ENCODE data around the gene C20orf202. TPM values are rescaled to one million over a fixed set of nuclear protein-coding genes. Genes with fewer than 3 reads are reported as not detected.
A peak's percentile ranks its signal among the peaks of the same experiment; 100 is the strongest.
"Not testable (repeated sequence)": the region's sequence is repeated elsewhere in the genome, so short reads cannot be mapped to it uniquely, and the experiment has no call there.

C20orf202 gene
- total RNA-seq, 1 experiment from 2014 or later, result not detected

GRCh38 chr20:1215386-1216170, 12.3 kb downstream of the C20orf202 start:
- Histone ChIP-seq H3K4me1 (ENCODE audit: control insufficient read depth in 1 of 2, insufficient read depth in 2 of 2, low read length in 2 of 2) (peaks cover 6 to 19% of the 10 kb centered on the region in 2 experiments; a peak in 3 of 4 replicates), H3K27me3 (ENCODE audit: insufficient read depth, low read length) (no peaks in the 10 kb centered on the region), H3K27ac (ENCODE audit: low read depth, low read length) (no peak overlapping the region), H4K20me1 (ENCODE audit: insufficient read depth) (no peaks in the 10 kb centered on the region), H3K4me2 (ENCODE audit: low read length) (peak overlapping the region; percentile 28; the same call in 1 of the 2 replicates), H3K9ac (ENCODE audit: low read length) (no peak overlapping the region), H3K9me3 (ENCODE audit: control insufficient read depth in 1 of 2, insufficient read depth in 1 of 2, low read depth in 1 of 2, low read length in 2 of 2) (no peaks in the 10 kb centered on the region), H3K9me2 (ENCODE audit: insufficient read depth) (no peaks in the 10 kb centered on the region), H3K36me3 (ENCODE audit: control insufficient read depth in 1 of 2, insufficient read depth in 2 of 2, low read length in 2 of 2) (no peaks in the 10 kb centered on the region), H3K79me2 (ENCODE audit: insufficient read depth, low read length) (no peaks in the 10 kb centered on the region), H2AFZ (ENCODE audit: low read depth, low read length, poor library complexity, severe bottlenecking) (no peak overlapping the region), H3K4me3 (replicated peaks in 1 of 2; ENCODE audit: low read depth in 1 of 2, low read length in 2 of 2) (no peak overlapping the region)
- POLR2A ChIA-PET, result no interaction called here
- TF ChIP-seq TCF7L2 (IDR thresholded peaks at IDR 0.05; ENCODE audit: borderline replicate concordance, extremely low read depth, insufficient read depth, insufficient read length) (no peak), ATF3 (IDR thresholded peaks at IDR 0.05) (no peak; the same call in 1 of the 2 replicates), MAX (IDR thresholded peaks at IDR 0.05) (no peak), POLR2AphosphoS5 (IDR thresholded peaks at IDR 0.05; ENCODE audit: low read depth, low read length) (no peak), SP1 (IDR thresholded peaks at IDR 0.05; ENCODE audit: low read depth) (no peak), JUND (IDR thresholded peaks at IDR 0.05) (no peak), RAD21 (IDR thresholded peaks at IDR 0.05; ENCODE audit: low read depth) (no peak)
- CTCF ChIA-PET, result no interaction called here
- ATAC-seq (no peak), DNase-seq (ENCODE audit: low read depth, low spot score) (no peak)
- no TSS peak for BruUV-seq (replicated peaks)
- RAD21 ChIA-PET (ENCODE audit: low non-redundant PET in 1 of 2, low total read pairs in 2 of 2, uncharacterized antibody in 2 of 2, unreplicated experiment in 2 of 2), result no interaction called here
- intact Hi-C loops (cut with micrococcal nuclease), result loop anchor here (10.0 kb wide), 3 partner anchors 101 to 249 kb away; partner anchors contain the start of genes NSFL1C and PSMF1

- H3K9me2 ChIP-seq (ENCODE audit: insufficient read depth); H3K27ac ChIP-seq (ENCODE audit: low read depth, low read length); H3K27me3 ChIP-seq (ENCODE audit: insufficient read depth, low read length); H3K79me2 ChIP-seq (ENCODE audit: insufficient read depth, low read length); H3K9me3 ChIP-seq (ENCODE audit: control insufficient read depth in 1 of 2, insufficient read depth in 1 of 2, low read depth in 1 of 2, low read length in 2 of 2); H4K20me1 ChIP-seq (ENCODE audit: insufficient read depth); CTCF ChIA-PET; ATAC-seq; H3K36me3 ChIP-seq (ENCODE audit: control insufficient read depth in 1 of 2, insufficient read depth in 2 of 2, low read length in 2 of 2); BruUV-seq (replicated peaks); H3K9ac ChIP-seq (ENCODE audit: low read length); H3K4me2 ChIP-seq (ENCODE audit: low read length); H2AFZ ChIP-seq (ENCODE audit: low read depth, low read length, poor library complexity, severe bottlenecking); DNase-seq (ENCODE audit: low read depth, low spot score); POLR2A ChIA-PET; RAD21 ChIA-PET (ENCODE audit: low non-redundant PET in 1 of 2, low total read pairs in 2 of 2, uncharacterized antibody in 2 of 2, unreplicated experiment in 2 of 2); H3K4me3 ChIP-seq (replicated peaks in 1 of 2; ENCODE audit: low read depth in 1 of 2, low read length in 2 of 2): not testable (repeated sequence)
- peaks cover 6 to 19% of the 10 kb centered on the region in 2 experiments; a peak in 3 of 4 replicates for H3K4me1 ChIP-seq (ENCODE audit: control insufficient read depth in 1 of 2, insufficient read depth in 2 of 2, low read length in 2 of 2)
- intact Hi-C loops (cut with micrococcal nuclease), result loop anchor here (10.0 kb wide), 3 partner anchors 102 to 248 kb away; partner anchors contain the start of genes NSFL1C and PSMF1
Measured at GRCh38 chr20:1216527-1217427, 13.5 kb downstream of the C20orf202 start.

- CTCF ChIA-PET; BruUV-seq (replicated peaks); H3K4me3 ChIP-seq (replicated peaks in 1 of 2; ENCODE audit: low read depth in 1 of 2, low read length in 2 of 2); intact Hi-C loops (cut with micrococcal nuclease); H3K79me2 ChIP-seq (ENCODE audit: insufficient read depth, low read length); H3K27ac ChIP-seq (ENCODE audit: low read depth, low read length); H3K36me3 ChIP-seq (ENCODE audit: control insufficient read depth in 1 of 2, insufficient read depth in 2 of 2, low read length in 2 of 2); H3K27me3 ChIP-seq (ENCODE audit: insufficient read depth, low read length); H4K20me1 ChIP-seq (ENCODE audit: insufficient read depth); H3K9ac ChIP-seq (ENCODE audit: low read length); POLR2A ChIA-PET; H3K9me2 ChIP-seq (ENCODE audit: insufficient read depth); RAD21 ChIA-PET (ENCODE audit: low non-redundant PET in 1 of 2, low total read pairs in 2 of 2, uncharacterized antibody in 2 of 2, unreplicated experiment in 2 of 2); DNase-seq (ENCODE audit: low read depth, low spot score); H3K4me2 ChIP-seq (ENCODE audit: low read length); H2AFZ ChIP-seq (ENCODE audit: low read depth, low read length, poor library complexity, severe bottlenecking); ATAC-seq; H3K9me3 ChIP-seq (ENCODE audit: control insufficient read depth in 1 of 2, insufficient read depth in 1 of 2, low read depth in 1 of 2, low read length in 2 of 2): not testable (repeated sequence)
- peaks cover 6 to 18% of the 10 kb centered on the region in 2 experiments for H3K4me1 ChIP-seq (ENCODE audit: control insufficient read depth in 1 of 2, insufficient read depth in 2 of 2, low read length in 2 of 2)
Measured at GRCh38 chr20:1222750-1223149, 19.5 kb downstream of the C20orf202 start.

All from HCT116 (cell line).